HG03432 (cell line): ENCODE data around the gene SYT15.
"Not testable (repeated sequence)": the region's sequence is repeated elsewhere in the genome, so short reads cannot be mapped to it uniquely, and the experiment has no call there.

Experiments
- ATAC-seq: cut with Tn5 transposase; IDR thresholded peaks from one replicate; pipeline ENCODE4 v1.9.1; 2021; ENCODE audit warnings: mild to moderate bottlenecking, moderate library complexity; ENCODE audit not compliant: unreplicated experiment

SYT15 gene

GRCh38 chr10:46555713-46556514 lies 23.0 kb upstream of the SYT15 start:
- ATAC-seq: no peak

GRCh38 chr10:46556515-46557318 lies 22.2 kb upstream of the SYT15 start, which contains the start of gene GPRIN2:
GPRIN2 (minus strand) TSS chr10:46556658; CDS start chr10:46550736, 5,922 bp downstream.
- ATAC-seq: no peak

- no peak for ATAC-seq
These were observed 21.4 kb upstream of the SYT15 start for GRCh38 chr10:46557319-46558121.

- no peak for ATAC-seq
These were observed 20.9 kb upstream of the SYT15 start for GRCh38 chr10:46558122-46558391.

- ATAC-seq: no peak
These were observed 20.3 kb upstream of the SYT15 start for GRCh38 chr10:46558392-46559185.

GRCh38 chr10:46559231-46559671 lies 19.7 kb upstream of the SYT15 start:
- no peak for ATAC-seq

- ATAC-seq: no peak
These were observed 18.5 kb upstream of the SYT15 start for GRCh38 chr10:46560381-46560780.

GRCh38 chr10:46560952-46561351 lies 18.0 kb upstream of the SYT15 start:
- ATAC-seq: no peak

- peak; percentile 51 for ATAC-seq
These were observed 13.2 kb upstream of the SYT15 start for GRCh38 chr10:46565591-46566332.

- not testable (repeated sequence) for ATAC-seq
These were observed 11.8 kb upstream of the SYT15 start for GRCh38 chr10:46567151-46567550.

- not testable (repeated sequence) for ATAC-seq
These were observed 8.3 kb upstream of the SYT15 start for GRCh38 chr10:46570655-46571054.

- not testable (repeated sequence) for ATAC-seq
These were observed 6.2 kb upstream of the SYT15 start for GRCh38 chr10:46572765-46573164.

- not testable (repeated sequence) for ATAC-seq
These were observed 5.6 kb upstream of the SYT15 start for GRCh38 chr10:46573314-46573713.

GRCh38 chr10:46573884-46574283 lies 5.0 kb upstream of the SYT15 start:
- ATAC-seq: not testable (repeated sequence)

- not testable (repeated sequence) for ATAC-seq
These were observed 1.1 kb upstream of the SYT15 start for GRCh38 chr10:46577624-46578473.

- ATAC-seq: not testable (repeated sequence)
These were observed 450 bp downstream of the SYT15 start for GRCh38 chr10:46579378-46579777.

- not testable (repeated sequence) for ATAC-seq
These were observed 3.1 kb downstream of the SYT15 start for GRCh38 chr10:46581997-46582396.

GRCh38 chr10:46582568-46582967 lies 3.6 kb downstream of the SYT15 start:
- not testable (repeated sequence) for ATAC-seq

GRCh38 chr10:46584196-46584595 lies 5.3 kb downstream of the SYT15 start:
- ATAC-seq: not testable (repeated sequence)
